Osteocyte (in vitro differentiated cells): ENCODE data around the gene DNAL1. TPM values are rescaled to one million over a fixed set of nuclear protein-coding genes. Genes with fewer than 3 reads are reported as not detected.

ENCODE experiments used
- DNase-seq: peaks from one replicate; pipeline ENCODE4 v3.0.0; 2021; ENCODE audit warnings: mixed read lengths; ENCODE audit not compliant: unreplicated experiment; ENCODE audit errors: extremely low spot score
- H3K27ac Mint-ChIP-seq: one replicate; pipeline ENCODE4 v1.8.0; 2021; ENCODE audit warnings: mild to moderate bottlenecking, mixed read lengths; ENCODE audit not compliant: unreplicated experiment
- H3K27me3 Mint-ChIP-seq: one replicate; pipeline ENCODE4 v1.8.0; 2021; ENCODE audit warnings: mixed read lengths; ENCODE audit not compliant: unreplicated experiment
- H3K36me3 Mint-ChIP-seq: one replicate; pipeline ENCODE4 v1.8.0; 2021; ENCODE audit warnings: mixed read lengths; ENCODE audit not compliant: unreplicated experiment
- H3K4me1 Mint-ChIP-seq: one replicate; pipeline ENCODE4 v1.8.0; 2021; ENCODE audit warnings: mixed read lengths; ENCODE audit not compliant: unreplicated experiment
- H3K4me3 Mint-ChIP-seq: one replicate; pipeline ENCODE4 v1.8.0; 2021; ENCODE audit warnings: mild to moderate bottlenecking, moderate library complexity, mixed read lengths; ENCODE audit not compliant: unreplicated experiment
- H3K9me3 Mint-ChIP-seq: one replicate; pipeline ENCODE4 v1.8.0; 2021; ENCODE audit warnings: mixed read lengths; ENCODE audit not compliant: unreplicated experiment
- CTCF ChIP-seq: fragments of 200-600 bp; sonication (generic); IDR thresholded peaks from 2 replicates; pipeline ENCODE4 v1.5.0; 2021; ENCODE audit warnings: antibody characterized with exemption, mild to moderate bottlenecking, moderate library complexity
- total RNA-seq: library from RNA; stranded (reverse); gene quantifications from 2 replicates; pipeline ENCODE4 v1.2.1, GENCODE V29; 2021

DNAL1 gene
- total RNA-seq, 1 donor from 2014 or later: 12.5 TPM

GRCh38 chr14:73723406-73723796 lies 78.6 kb downstream of the DNAL1 start:
- peaks cover 68% of the 10 kb centered on the region for H3K4me1 Mint-ChIP-seq
- DNase-seq: no peak
- no peaks in the 10 kb centered on the region for H3K9me3 Mint-ChIP-seq
- H3K4me3 Mint-ChIP-seq: peak overlapping the region; percentile 58
- H3K27me3 Mint-ChIP-seq: no peaks in the 10 kb centered on the region
- peaks cover 49% of the 10 kb centered on the region for H3K36me3 Mint-ChIP-seq
- peak overlapping the region; percentile 94 for H3K27ac Mint-ChIP-seq
- TF ChIP-seq CTCF: no peak

DNA sequence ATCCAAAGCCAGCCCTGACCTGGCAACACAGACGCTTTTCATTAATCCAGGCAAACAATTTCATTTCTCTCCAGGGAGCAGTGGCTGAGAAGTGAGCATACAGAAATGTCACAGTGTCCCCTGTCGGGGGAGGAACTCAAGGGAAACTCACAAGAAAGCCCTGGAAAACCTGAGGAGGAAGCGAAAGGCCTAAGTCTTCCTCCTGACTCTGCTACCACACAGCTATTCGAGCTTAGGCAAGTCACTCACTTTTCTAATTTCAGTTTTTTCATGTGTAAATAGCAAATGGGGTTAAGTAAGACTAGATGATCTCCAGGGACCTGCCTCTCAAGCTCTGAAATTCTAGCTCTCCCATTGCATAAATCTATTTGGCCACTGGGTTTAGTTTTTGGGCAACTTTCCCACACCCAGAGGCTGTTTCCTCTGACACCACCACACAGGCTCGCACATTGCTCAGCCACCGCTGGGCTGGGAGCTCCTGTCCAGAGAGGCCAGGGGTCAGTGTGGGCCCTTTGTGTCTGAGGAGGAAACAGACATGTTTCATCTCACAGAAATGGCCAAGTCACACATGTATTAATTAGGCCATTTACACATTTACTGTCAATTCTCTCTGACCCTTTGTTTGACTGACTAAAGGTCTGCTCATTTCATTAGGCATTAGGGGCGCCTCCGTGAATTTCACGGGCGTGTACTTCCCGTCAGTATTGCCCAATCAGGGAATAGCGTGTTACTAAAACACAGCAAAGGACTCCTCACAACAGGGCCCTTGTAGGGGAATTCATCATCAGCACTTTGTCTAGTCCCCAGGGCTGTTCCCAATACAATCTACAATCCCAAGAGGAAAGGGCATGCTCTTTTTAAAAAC lies 79.2 kb downstream of the DNAL1 start:
- Mint-ChIP-seq H3K36me3 (peaks cover 55% of the 10 kb centered on the region), H3K9me3 (no peaks in the 10 kb centered on the region), H3K4me3 (peak overlapping the region; percentile 58), H3K27ac (peak overlapping the region; percentile 94), H3K27me3 (no peaks in the 10 kb centered on the region), H3K4me1 (peaks cover 74% of the 10 kb centered on the region)
- TF ChIP-seq CTCF: peak; percentile 16
- peak; percentile 95 for DNase-seq

DNA sequence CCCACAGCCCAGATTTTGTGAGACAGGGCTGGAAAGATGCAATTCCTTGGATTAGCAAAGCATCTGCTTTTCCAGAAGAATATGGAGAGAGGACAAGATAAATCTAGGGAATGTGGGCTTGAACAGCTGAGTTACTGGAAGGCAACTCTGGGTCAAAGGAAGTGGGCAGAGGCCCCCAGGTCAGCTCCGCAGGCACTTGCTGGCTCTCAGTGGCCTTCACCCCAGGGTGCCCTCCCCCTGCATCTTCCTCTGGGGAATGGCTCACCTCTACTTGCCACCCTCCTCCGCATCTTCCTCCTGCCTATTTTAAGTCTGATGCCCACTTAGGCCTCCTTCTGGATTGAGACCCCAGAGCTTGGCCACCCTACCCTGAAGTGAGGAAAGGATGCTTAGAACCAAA lies 79.9 kb downstream of the DNAL1 start:
- no peaks in the 10 kb centered on the region for H3K27me3 Mint-ChIP-seq
- H3K9me3 Mint-ChIP-seq: no peaks in the 10 kb centered on the region
- H3K4me1 Mint-ChIP-seq: peaks cover 75% of the 10 kb centered on the region
- TF ChIP-seq CTCF: no peak
- peak overlapping the region; percentile 94 for H3K27ac Mint-ChIP-seq
- peaks cover 56% of the 10 kb centered on the region for H3K36me3 Mint-ChIP-seq
- peak overlapping the region; percentile 44 for H3K4me3 Mint-ChIP-seq
- no peak for DNase-seq

GRCh38 chr14:73725116-73726024 lies 80.6 kb downstream of the DNAL1 start:
- no peaks in the 10 kb centered on the region for H3K9me3 Mint-ChIP-seq
- no peaks in the 10 kb centered on the region for H3K27me3 Mint-ChIP-seq
- H3K4me3 Mint-ChIP-seq: peak overlapping the region; percentile 44
- peaks cover 75% of the 10 kb centered on the region for H3K4me1 Mint-ChIP-seq
- peaks cover 59% of the 10 kb centered on the region for H3K36me3 Mint-ChIP-seq
- no peak for TF ChIP-seq CTCF
- DNase-seq: no peak
- H3K27ac Mint-ChIP-seq: peak overlapping the region; percentile 94
